Muscle layer of colon (tissue), 2 donors: ENCODE results near the gene SLC7A14.

Source experiments
- H3K27ac ChIP-seq: one replicate; pipeline ENCODE4 v1.7.0; 2013; ENCODE audit warnings: low read depth, mild to moderate bottlenecking, low read length, moderate library complexity
- H3K27me3 ChIP-seq, 2 donors: one replicate each; pipeline ENCODE4 v1.7.0; 2013; ENCODE audit warnings: low read length in 2 of 2, mild to moderate bottlenecking in 2 of 2; ENCODE audit not compliant: insufficient read depth in 2 of 2, control insufficient read depth in 1 of 2
- H3K36me3 ChIP-seq: one replicate; pipeline ENCODE4 v1.7.0; 2013; ENCODE audit warnings: mild to moderate bottlenecking, low read length; ENCODE audit not compliant: insufficient read depth
- H3K4me1 ChIP-seq: one replicate; pipeline ENCODE4 v1.7.0; 2013; ENCODE audit warnings: mild to moderate bottlenecking, low read length; ENCODE audit not compliant: insufficient read depth
- H3K4me3 ChIP-seq, 2 donors: one replicate each; pipeline ENCODE4 v1.7.0; 2013; ENCODE audit warnings: low read length in 2 of 2, low read depth in 1 of 2, mild to moderate bottlenecking in 1 of 2, moderate library complexity in 1 of 2
- H3K9ac ChIP-seq: one replicate; pipeline ENCODE4 v1.7.0; 2013; ENCODE audit warnings: low read length
- H3K9me3 ChIP-seq: one replicate; pipeline ENCODE4 v1.7.0; 2013; ENCODE audit warnings: mild to moderate bottlenecking, low read length
- donor health status: abdominal sarcoma.
- donor health status: Adenocarcinoma of cecum.

SLC7A14 gene

GRCh38 chr3:170610321-170610884, 24.5 kb upstream of the SLC7A14 start:
- H3K9me3 ChIP-seq = no peaks in the 10 kb centered on the region
- H3K27ac ChIP-seq = no peak overlapping the region
- H3K36me3 ChIP-seq = no peaks in the 10 kb centered on the region
- H3K9ac ChIP-seq = no peak overlapping the region
- no peak overlapping the region for H3K4me3 ChIP-seq
- H3K4me1 ChIP-seq = peaks cover 7% of the 10 kb centered on the region
- H3K27me3 ChIP-seq = no peaks in the 10 kb centered on the region

GRCh38 chr3:170608475-170608874, 22.6 kb upstream of the SLC7A14 start:
- Histone ChIP-seq H3K27ac (no peak overlapping the region), H3K36me3 (no peaks in the 10 kb centered on the region), H3K9me3 (no peaks in the 10 kb centered on the region), H3K9ac (no peak overlapping the region), H3K4me1 (no peaks in the 10 kb centered on the region), H3K27me3 (no peaks in the 10 kb centered on the region), H3K4me3 (no peak overlapping the region)

- H3K27ac ChIP-seq = no peak overlapping the region
- no peaks in the 10 kb centered on the region for H3K27me3 ChIP-seq
- H3K4me3 ChIP-seq = no peak overlapping the region
- H3K9me3 ChIP-seq = no peaks in the 10 kb centered on the region
- H3K4me1 ChIP-seq = no peaks in the 10 kb centered on the region
- no peak overlapping the region for H3K9ac ChIP-seq
- no peaks in the 10 kb centered on the region for H3K36me3 ChIP-seq
These were observed 20.8 kb upstream of the SLC7A14 start for GRCh38 chr3:170606675-170607074.

GRCh38 chr3:170605490-170605889, 19.6 kb upstream of the SLC7A14 start:
- no peaks in the 10 kb centered on the region for H3K27me3 ChIP-seq
- H3K9ac ChIP-seq = no peak overlapping the region
- H3K36me3 ChIP-seq = no peaks in the 10 kb centered on the region
- no peaks in the 10 kb centered on the region for H3K4me1 ChIP-seq
- H3K27ac ChIP-seq = no peak overlapping the region
- no peak overlapping the region for H3K4me3 ChIP-seq
- no peaks in the 10 kb centered on the region for H3K9me3 ChIP-seq

GRCh38 chr3:170603770-170604510, 18.1 kb upstream of the SLC7A14 start:
- no peaks in the 10 kb centered on the region for H3K9me3 ChIP-seq
- no peaks in the 10 kb centered on the region for H3K4me1 ChIP-seq
- no peak overlapping the region for H3K9ac ChIP-seq
- H3K36me3 ChIP-seq = no peaks in the 10 kb centered on the region
- H3K27me3 ChIP-seq = no peaks in the 10 kb centered on the region
- H3K4me3 ChIP-seq = no peak overlapping the region
- H3K27ac ChIP-seq = no peak overlapping the region

- Histone ChIP-seq H3K4me1 (no peaks in the 10 kb centered on the region), H3K4me3 (no peak overlapping the region), H3K9me3 (no peaks in the 10 kb centered on the region)
These were observed 16.7 kb upstream of the SLC7A14 start for GRCh38 chr3:170602556-170602955.

GRCh38 chr3:170600005-170600624, 14.2 kb upstream of the SLC7A14 start:
- no peak overlapping the region for H3K9ac ChIP-seq
- no peaks in the 10 kb centered on the region for H3K4me1 ChIP-seq
- H3K27ac ChIP-seq = no peak overlapping the region
- H3K27me3 ChIP-seq = no peaks in the 10 kb centered on the region
- no peak overlapping the region for H3K4me3 ChIP-seq
- H3K36me3 ChIP-seq = no peaks in the 10 kb centered on the region
- H3K9me3 ChIP-seq = no peaks in the 10 kb centered on the region

More at GRCh38 chr3:170602556-170602955, 16.7 kb upstream of the SLC7A14 start:
- H3K36me3 ChIP-seq = no peaks in the 10 kb centered on the region
- H3K9ac ChIP-seq = no peak overlapping the region
- H3K27me3 ChIP-seq = no peaks in the 10 kb centered on the region
- H3K27ac ChIP-seq = no peak overlapping the region

- H3K36me3 ChIP-seq = no peaks in the 10 kb centered on the region
- no peaks in the 10 kb centered on the region for H3K27me3 ChIP-seq
- H3K9me3 ChIP-seq = no peaks in the 10 kb centered on the region
- no peak overlapping the region for H3K27ac ChIP-seq
- no peaks in the 10 kb centered on the region for H3K4me1 ChIP-seq
- H3K9ac ChIP-seq = no peak overlapping the region
- no peak overlapping the region for H3K4me3 ChIP-seq
These were observed 13.2 kb upstream of the SLC7A14 start for GRCh38 chr3:170599091-170599490.

GRCh38 chr3:170598091-170598502, 12.2 kb upstream of the SLC7A14 start:
- no peaks in the 10 kb centered on the region for H3K36me3 ChIP-seq
- no peak overlapping the region for H3K4me3 ChIP-seq
- H3K9ac ChIP-seq = no peak overlapping the region
- no peaks in the 10 kb centered on the region for H3K4me1 ChIP-seq
- H3K27me3 ChIP-seq = no peaks in the 10 kb centered on the region
- H3K9me3 ChIP-seq = no peaks in the 10 kb centered on the region
- H3K27ac ChIP-seq = no peak overlapping the region

- Histone ChIP-seq H3K9ac (no peak overlapping the region), H3K4me3 (no peak overlapping the region), H3K36me3 (no peaks in the 10 kb centered on the region), H3K9me3 (no peaks in the 10 kb centered on the region), H3K4me1 (no peaks in the 10 kb centered on the region), H3K27ac (no peak overlapping the region), H3K27me3 (no peaks in the 10 kb centered on the region)
These were observed 8.7 kb upstream of the SLC7A14 start for GRCh38 chr3:170594528-170594927.

- Histone ChIP-seq H3K4me1 (no peaks in the 10 kb centered on the region), H3K9ac (no peak overlapping the region), H3K27ac (no peak overlapping the region)
These were observed 7.8 kb upstream of the SLC7A14 start for GRCh38 chr3:170593634-170594033.

More at GRCh38 chr3:170593634-170594033, 7.8 kb upstream of the SLC7A14 start:
- H3K27me3 ChIP-seq = no peaks in the 10 kb centered on the region
- no peaks in the 10 kb centered on the region for H3K36me3 ChIP-seq
- no peaks in the 10 kb centered on the region for H3K9me3 ChIP-seq
- H3K4me3 ChIP-seq = no peak overlapping the region
